Measurements from ENCODE around the gene SWSAP1.
"Not testable (repeated sequence)": the region's sequence is repeated elsewhere in the genome, so short reads cannot be mapped to it uniquely, and the experiment has no call there.

SWSAP1 gene

DNA sequence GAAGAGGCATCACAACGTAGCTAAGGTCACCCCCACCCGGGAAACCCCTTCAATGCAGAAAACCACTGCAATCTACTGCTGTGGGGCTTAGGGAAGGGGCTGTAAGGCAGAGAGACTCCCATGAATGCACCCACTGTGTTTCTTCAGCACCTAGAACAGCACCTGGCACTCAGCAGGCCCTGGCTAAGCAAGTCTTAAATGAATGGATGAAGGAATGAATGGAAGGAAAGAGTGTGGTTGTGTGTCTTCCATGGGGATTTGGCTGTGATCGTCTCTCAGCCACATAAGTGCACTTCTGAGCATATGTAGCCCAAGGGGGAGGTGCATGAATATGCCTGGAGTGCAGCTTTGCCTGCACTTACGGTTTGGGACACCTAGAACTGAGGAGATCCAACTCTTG lies 25.3 kb upstream of the SWSAP1 start:
- ChIA-PET POLR2A (interaction anchor here (0.8 kb wide), 1 partner anchor 20 kb away, joined by 3 read pairs; no protein-coding TSS in a partner anchor), CTCF (interaction anchor here (1.7 kb wide), 1 partner anchor 55 kb away, joined by 6 read pairs; no protein-coding TSS in a partner anchor)

GRCh38 chr19:11354102-11354501 lies 20.4 kb upstream of the SWSAP1 start:
- H3K4me1 ChIP-seq (ENCODE audit: control insufficient read depth, insufficient read depth, low read length); H3K4me3 ChIP-seq (ENCODE audit: low read depth, low read length); H3K36me3 ChIP-seq (ENCODE audit: control insufficient read depth in 2 of 2, insufficient read depth in 1 of 2, low read length in 2 of 2); H3K9me3 ChIP-seq (ENCODE audit: control insufficient read depth, insufficient read depth, low read depth, low read length); H3K27ac ChIP-seq (ENCODE audit: extremely low read depth, low read depth, low read length): not testable (repeated sequence)
- TF ChIP-seq SCRT2 (tag by site-specific recombination; IDR thresholded peaks at IDR 0.05) = peak; percentile 60
- peak; percentile 79 for TF ChIP-seq SCRT1 (tag by site-specific recombination; IDR thresholded peaks at IDR 0.05; ENCODE audit: borderline replicate concordance)
- TF ChIP-seq ZNF121 (tag by site-specific recombination; IDR thresholded peaks at IDR 0.05) = peak; percentile 97
- ChIA-PET CTCF (interaction anchor here (0.6 to 0.9 kb wide), 2 partner anchors 89 to 412 kb away, joined by 3 to 4 read pairs; no protein-coding TSS in a partner anchor), POLR2A (interaction anchor here (0.5 to 1.0 kb wide), 2 partner anchors 30 to 31 kb away, joined by 3 read pairs; no protein-coding TSS in a partner anchor)

More for the DNA sequence above, 25.3 kb upstream of the SWSAP1 start:
- H3K4me3 ChIP-seq (ENCODE audit: low read depth, low read length) = no peak overlapping the region
- H3K36me3 ChIP-seq (ENCODE audit: control insufficient read depth in 2 of 2, insufficient read depth in 1 of 2, low read length in 2 of 2) = no peaks in the 10 kb centered on the region
- no peaks in the 10 kb centered on the region for H3K4me1 ChIP-seq (ENCODE audit: control insufficient read depth, insufficient read depth, low read length)
- TF ChIP-seq HOXD13 (CRISPR knock-in tag; IDR thresholded peaks at IDR 0.05; ENCODE audit: borderline replicate concordance) (no peak), ATF2 (tag by site-specific recombination; IDR thresholded peaks at IDR 0.05; ENCODE audit: low read depth) (no peak), REST (tag by site-specific recombination; IDR thresholded peaks at IDR 0.05) (peak; percentile 86), TRIM28 (IDR thresholded peaks at IDR 0.05; ENCODE audit: borderline replicate concordance, low read length) (peak; percentile 76; the same call in 1 of the 2 replicates), MEIS1 (CRISPR knock-in tag; IDR thresholded peaks at IDR 0.05; ENCODE audit: borderline replicate concordance) (no peak), ZNF266 (tag by site-specific recombination; IDR thresholded peaks at IDR 0.05; ENCODE audit: low read depth) (no peak), GLI4 (tag by site-specific recombination; IDR thresholded peaks at IDR 0.05) (no peak)
- no peak overlapping the region for H3K27ac ChIP-seq (ENCODE audit: extremely low read depth, low read depth, low read length)
- H3K9me3 ChIP-seq (ENCODE audit: control insufficient read depth, insufficient read depth, low read depth, low read length) = no peaks in the 10 kb centered on the region

DNA sequence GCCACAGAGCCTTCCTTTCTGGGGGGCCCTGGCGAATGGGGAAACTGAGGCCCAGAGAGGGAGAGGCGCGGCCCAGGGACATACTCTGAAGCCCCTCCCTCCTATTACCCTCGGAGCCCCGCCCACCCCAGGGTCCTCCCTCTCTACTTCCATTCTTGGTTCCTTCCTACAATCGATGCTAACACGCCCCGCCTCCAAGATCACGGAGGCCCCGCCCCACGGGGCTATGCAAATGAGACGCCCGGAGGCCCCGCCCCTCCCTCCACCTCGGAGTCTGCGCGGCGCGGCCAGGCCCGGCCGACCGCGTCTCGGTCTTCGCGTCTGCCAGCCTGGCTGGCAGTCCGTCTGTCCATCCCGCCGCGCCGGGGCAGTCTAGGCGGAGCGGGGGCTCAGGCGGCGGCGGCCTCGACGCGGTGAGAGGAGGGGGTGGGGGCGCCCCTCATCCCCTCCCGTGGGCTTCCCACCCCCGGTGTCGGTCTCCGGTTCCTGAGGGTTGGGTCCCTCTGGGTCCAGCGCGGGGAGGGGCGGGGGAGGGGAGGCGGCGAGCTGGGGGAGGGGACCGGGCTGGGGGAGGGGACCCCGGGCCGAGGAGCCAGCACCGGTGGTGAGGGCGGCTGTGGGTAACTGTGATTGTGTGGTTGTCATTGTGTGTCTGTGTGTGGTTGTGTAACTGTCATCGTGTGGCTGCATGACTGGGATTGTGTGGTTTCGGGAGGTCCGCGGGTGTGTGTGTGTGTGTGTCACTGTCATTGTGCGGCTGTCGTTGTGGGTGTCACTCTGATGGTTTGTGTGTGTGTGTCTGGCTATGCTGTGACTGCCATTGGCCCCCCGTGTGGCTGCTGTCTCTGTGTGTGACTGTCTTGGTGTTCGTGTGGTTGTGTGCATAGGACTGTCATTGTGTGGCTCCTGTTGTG lies 19.0 kb upstream of the SWSAP1 start, which contains the start of gene PLPPR2:
PLPPR2 (plus strand) TSS at position 273 of the 914 bp plus-strand sequence. CDS start 2,242 bp downstream, outside the sequence.
- peak within 1 kb of the TSS; percentile 49 for H3K4me3 ChIP-seq (ENCODE audit: low read depth, low read length)
- no peaks in the 10 kb centered on the region for H3K36me3 ChIP-seq (ENCODE audit: control insufficient read depth in 2 of 2, insufficient read depth in 1 of 2, low read length in 2 of 2)
- CTCF ChIA-PET = no interaction called here
- no peaks in the 10 kb centered on the region for H3K9me3 ChIP-seq (ENCODE audit: control insufficient read depth, insufficient read depth, low read depth, low read length)
- H3K4me1 ChIP-seq (ENCODE audit: control insufficient read depth, insufficient read depth, low read length) = no peaks in the 10 kb centered on the region; the same call in 1 of the 2 replicates
- H3K27ac ChIP-seq (ENCODE audit: extremely low read depth, low read depth, low read length) = no peak within 1 kb of the TSS
- POLR2A ChIA-PET = interaction anchor here (1.4 kb wide), 1 partner anchor 19 kb away, joined by 4 read pairs; the partner anchor contains the start of gene SWSAP1
- TF ChIP-seq, protein P1, sequence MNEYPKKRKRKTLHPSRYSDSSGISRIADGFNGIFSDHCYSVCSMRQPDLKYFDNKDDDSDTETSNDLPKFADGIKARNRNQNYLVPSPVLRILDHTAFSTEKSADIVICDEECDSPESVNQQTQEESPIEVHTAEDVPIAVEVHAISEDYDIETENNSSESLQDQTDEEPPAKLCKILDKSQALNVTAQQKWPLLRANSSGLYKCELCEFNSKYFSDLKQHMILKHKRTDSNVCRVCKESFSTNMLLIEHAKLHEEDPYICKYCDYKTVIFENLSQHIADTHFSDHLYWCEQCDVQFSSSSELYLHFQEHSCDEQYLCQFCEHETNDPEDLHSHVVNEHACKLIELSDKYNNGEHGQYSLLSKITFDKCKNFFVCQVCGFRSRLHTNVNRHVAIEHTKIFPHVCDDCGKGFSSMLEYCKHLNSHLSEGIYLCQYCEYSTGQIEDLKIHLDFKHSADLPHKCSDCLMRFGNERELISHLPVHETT (tag by site-specific recombination; IDR thresholded peaks at IDR 0.05) = peak; percentile 92
- peak; percentile 62 for TF ChIP-seq GLIS1 (tag by site-specific recombination; IDR thresholded peaks at IDR 0.05)
- peak; percentile 49 for TF ChIP-seq ZNF398 (tag by site-specific recombination; IDR thresholded peaks at IDR 0.05)
- peak; percentile 77 for TF ChIP-seq GLI4 (tag by site-specific recombination; IDR thresholded peaks at IDR 0.05)
- TF ChIP-seq ZNF10 (tag by site-specific recombination; IDR thresholded peaks at IDR 0.05) = no peak
- TF ChIP-seq, protein P2, sequence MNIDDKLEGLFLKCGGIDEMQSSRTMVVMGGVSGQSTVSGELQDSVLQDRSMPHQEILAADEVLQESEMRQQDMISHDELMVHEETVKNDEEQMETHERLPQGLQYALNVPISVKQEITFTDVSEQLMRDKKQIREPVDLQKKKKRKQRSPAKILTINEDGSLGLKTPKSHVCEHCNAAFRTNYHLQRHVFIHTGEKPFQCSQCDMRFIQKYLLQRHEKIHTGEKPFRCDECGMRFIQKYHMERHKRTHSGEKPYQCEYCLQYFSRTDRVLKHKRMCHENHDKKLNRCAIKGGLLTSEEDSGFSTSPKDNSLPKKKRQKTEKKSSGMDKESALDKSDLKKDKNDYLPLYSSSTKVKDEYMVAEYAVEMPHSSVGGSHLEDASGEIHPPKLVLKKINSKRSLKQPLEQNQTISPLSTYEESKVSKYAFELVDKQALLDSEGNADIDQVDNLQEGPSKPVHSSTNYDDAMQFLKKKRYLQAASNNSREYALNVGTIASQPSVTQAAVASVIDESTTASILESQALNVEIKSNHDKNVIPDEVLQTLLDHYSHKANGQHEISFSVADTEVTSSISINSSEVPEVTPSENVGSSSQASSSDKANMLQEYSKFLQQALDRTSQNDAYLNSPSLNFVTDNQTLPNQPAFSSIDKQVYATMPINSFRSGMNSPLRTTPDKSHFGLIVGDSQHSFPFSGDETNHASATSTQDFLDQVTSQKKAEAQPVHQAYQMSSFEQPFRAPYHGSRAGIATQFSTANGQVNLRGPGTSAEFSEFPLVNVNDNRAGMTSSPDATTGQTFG (tag by site-specific recombination; IDR thresholded peaks at IDR 0.05; ENCODE audit: borderline replicate concordance) = no peak
- peak; percentile 56; the same call in 1 of the 2 replicates for TF ChIP-seq ZNF239 (tag by site-specific recombination; IDR thresholded peaks at IDR 0.05)
- TF ChIP-seq OSR2 (tag by site-specific recombination; IDR thresholded peaks at IDR 0.05) = no peak
- no peak for TF ChIP-seq ZNF423 (tag by site-specific recombination; IDR thresholded peaks at IDR 0.05)
